NCI-H2107 treated with DMSO at 0.1 percent for 48 hours (cell line): ENCODE results near the gene LUZP4.
A peak's percentile ranks its signal among the peaks of the same experiment; 100 is the strongest.
"Not testable (repeated sequence)": the region's sequence is repeated elsewhere in the genome, so short reads cannot be mapped to it uniquely, and the experiment has no call there.

Source experiments
- DNase-seq: peaks from one replicate; lab custom pipeline; 2025; ENCODE audit not compliant: unreplicated experiment; lab: John Stamatoyannopoulos, UW

LUZP4 gene

DNA sequence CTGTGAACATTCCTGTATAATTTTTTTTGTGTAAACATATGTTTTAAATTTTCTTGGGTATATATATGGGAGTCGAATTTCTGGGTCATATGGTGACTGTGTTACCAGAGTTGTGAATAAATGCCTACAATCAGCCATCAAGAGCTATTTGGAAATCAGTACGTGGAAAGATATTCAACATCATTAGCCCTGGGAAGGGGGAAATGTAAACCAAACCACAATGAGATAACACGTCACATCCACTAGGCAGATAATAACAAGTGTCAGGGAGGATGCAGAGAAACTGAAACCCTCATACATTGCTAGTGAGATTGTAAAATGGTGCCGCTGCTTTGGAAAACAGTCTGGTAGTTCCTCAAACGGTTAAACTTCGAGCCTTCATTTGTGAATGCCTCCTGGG is 43.9 kb downstream of the LUZP4 start:
- DNase-seq: no peak

DNA sequence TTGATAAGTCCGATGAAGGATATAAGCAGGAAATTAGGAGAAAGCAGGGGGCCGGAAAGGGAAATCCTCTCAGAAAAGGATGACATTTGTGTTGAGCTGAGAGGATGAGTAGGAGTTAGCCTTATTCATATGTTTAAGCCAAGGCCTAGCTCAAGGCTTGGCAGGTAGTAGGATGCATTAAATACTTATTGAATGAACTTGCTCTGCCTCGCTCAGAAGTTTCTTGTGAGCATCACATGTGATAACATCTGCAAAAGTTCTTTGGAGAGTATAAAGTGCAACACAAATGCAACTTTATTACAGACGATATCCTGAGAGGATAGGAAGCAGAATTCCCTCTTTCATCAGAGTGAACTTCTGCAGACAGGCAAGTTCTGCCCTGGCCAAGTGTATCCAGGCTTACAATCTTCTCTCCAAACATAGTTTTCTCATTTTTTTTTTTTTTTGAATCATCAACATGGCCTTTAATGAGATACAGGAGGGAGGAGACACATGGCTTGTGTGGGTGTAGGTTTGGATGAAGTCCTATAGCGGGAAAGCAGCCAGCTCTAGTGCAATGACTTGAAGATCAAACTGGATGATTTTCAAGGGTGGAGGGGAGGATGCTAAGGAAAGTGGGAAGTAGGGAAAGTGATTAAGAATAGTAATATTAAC is 48.1 kb downstream of the LUZP4 start:
- DNase-seq: no peak

DNA sequence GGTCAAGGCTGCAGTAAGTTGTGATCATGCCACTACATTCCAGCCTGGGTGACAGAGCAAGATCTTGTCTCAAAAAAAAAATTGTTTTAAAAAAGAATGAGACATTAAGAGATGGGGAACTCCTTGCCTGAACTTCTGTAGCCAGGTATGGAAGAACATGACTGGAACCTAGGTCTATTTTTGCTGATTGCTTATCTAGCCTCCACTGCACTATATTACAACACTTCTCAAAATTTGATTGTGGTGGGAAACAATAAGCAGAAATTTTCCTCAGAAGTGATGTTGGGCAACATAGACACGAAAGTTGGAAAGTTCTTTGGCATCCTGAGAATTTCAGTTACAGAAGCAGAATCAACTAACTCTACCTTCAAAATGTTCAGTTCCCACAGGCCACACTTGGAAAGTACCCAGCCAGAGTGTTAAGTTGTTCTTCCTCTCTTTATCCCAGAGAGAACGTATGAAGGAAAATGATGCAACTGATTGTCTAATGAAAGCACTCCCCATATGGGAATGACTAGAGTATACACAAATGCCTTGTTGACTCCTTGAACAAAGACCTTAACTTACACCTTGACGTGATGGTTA is 50.0 kb downstream of the LUZP4 start:
- DNase-seq: no peak

GRCh38 chrX:115341421-115341820 is 51.9 kb downstream of the LUZP4 start:
- no peak for DNase-seq

DNA sequence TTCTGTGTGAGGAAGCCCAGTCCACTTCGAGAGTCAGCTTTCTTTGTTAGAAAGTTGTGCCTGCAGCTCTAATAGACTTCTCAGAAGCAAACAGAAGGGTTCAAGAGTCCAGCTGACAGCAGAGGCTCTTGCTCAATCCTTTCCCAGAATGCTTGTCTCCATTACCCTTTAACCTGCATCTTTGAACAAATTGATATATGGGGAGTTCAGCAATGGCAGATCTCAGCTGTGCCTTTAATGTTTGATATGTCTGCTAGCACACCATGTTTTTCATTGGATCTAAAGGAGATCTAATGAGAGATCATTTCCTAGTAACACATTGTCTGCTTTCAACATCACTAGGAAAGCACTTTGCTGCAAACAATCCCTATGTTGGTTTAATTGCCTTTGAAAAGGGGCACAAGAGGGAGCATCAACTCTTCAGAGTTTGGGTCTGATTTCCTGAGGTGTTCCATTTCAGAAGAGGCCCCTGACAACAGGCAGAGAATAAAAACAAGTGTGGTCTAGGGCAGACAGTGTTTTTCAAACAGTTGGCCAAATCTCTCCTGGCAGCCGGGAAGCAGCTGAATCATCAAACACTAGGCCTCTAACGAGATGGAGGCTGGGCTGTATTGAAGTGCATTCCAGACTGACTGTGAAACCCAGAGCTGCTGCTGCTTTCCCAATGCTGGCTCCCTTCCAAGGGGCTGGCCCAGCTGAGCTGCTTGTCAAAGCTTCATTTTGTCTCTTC is 55.5 kb downstream of the LUZP4 start:
- peak; percentile 88 for DNase-seq

DNA sequence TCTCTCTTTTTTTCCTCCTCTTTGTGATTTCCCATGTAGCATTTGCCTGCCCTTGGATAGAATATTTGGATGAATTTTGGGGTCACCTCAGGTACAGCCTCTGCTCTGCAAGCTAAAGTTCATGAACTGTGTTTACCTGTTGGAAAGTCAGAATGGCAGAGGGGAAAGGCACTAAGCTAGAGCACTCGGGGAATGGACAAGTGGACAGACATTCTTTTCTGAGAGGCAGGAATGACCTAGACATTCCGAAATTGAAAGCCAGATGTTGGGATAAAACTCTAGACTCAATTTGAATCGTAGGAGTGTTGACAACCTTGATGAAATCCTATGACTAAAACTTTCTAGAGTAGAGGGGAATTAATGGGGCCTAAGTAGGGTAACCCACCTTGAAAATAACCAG is 56.1 kb downstream of the LUZP4 start:
- DNase-seq: no peak

DNA sequence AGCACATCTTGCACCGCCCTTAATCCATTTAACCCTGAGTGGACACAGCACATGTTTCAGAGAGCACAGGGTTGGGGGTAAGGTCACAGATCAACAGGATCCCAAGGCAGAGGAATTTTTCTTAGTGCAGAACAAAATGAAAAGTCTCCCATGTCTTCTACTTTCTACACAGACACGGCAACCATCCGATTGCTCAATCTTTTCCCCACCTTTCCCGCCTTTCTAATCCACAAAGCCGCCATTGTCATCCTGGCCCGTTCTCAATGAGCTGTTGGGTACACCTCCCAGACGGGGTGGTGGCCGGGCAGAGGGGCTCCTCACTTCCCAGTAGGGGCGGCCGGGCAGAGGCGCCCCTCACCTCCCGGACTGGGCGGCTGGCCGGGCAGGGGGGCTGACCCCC is 57.2 kb downstream of the LUZP4 start:
- not testable (repeated sequence) for DNase-seq

DNA sequence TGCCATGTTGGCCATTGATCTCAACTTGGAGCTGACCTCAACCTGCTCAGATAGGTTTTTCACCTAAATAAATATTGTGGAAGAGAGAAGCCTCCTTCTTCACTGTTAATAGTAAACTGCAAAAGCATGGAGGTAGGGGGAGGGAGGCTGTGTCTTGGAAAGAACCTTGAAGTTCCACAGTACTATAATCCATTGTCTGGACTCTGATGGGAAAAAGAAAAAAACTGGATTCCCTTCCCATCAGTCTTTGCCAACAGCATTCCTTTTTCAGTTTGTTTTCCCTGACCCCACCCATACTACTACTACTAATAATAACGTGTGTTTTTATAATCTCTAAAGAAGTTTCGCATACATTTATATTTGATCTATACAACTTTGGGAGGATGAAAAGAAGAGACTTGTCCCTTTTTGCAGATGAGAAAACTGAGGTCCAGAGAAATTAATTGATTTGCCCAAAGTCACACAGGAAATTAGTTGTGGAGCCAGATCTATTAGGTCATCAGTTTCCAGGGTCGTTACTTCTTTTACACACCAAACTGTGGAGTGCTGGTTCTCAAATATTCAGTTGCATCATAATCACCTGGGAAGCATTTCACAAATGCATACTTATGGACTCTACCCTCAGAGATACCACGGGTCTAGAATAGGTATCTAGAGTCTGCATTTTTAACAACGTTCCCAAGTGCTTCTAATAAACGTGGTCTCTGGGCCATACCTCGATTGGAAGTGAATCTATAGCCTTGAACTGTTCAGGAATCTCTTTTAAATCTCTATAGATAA is 59.1 kb downstream of the LUZP4 start:
- DNase-seq: no peak

DNA sequence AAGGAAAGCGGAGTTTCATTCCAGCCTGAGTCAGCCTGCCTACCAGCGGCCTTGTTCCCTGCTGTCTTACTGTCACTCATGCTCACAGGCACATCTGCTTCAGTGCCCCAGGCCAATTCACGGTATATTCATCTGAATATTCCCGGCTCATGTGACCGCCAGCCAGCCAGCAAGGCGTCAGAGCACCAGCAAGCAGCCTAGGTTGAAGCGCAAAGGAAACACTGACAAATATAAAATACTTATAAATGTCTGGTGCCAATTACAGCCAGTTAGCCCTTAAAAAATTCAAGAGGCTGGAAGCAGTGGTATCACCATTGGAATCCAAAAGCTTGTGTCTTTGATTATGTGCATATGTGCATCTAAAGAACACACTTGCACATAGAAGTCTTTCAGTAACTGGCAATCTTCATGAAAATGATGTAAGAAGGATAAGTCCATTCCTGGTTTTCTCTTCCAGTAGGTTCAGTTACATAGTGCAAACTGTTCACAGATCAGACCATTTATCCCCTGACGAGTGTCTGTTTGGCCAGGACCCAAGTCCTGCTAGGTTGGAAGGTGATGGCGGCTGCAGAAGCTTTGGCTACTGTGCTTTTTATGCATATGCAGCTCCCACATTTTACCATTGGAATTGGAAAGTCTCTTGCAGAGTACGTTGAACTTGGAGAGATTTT is 61.3 kb downstream of the LUZP4 start:
- DNase-seq: no peak

GRCh38 chrX:115356369-115356768 is 66.9 kb downstream of the LUZP4 start:
- DNase-seq: no peak
